K562 (cell line): Measurements from ENCODE around the gene EXOC3L2. TPM values are rescaled to one million over a fixed set of nuclear protein-coding genes. Genes with fewer than 3 reads are reported as not detected.
A peak's percentile ranks its signal among the peaks of the same experiment; 100 is the strongest.

Source experiments
- ATAC-seq: fragments of 200-7000 bp; cut with Tn5 transposase; 3 replicates; pipeline ENCODE4 v1.9.1; 2020; ENCODE audit warnings: moderate library complexity
- BruUV-seq: library from RNA; stranded (reverse); fragments of 400-500 nt; replicated peaks from 2 replicates; lab custom pipeline; 2021; lab: Mats Ljungman, UMichigan
- CTCF ChIA-PET: fragments of 300-600 bp; formaldehyde crosslinking; extraction: SDS; loops from one replicate; lab custom pipeline; 2021; ENCODE audit warnings: low intra/inter-chr PET ratio; lab: Yijun Ruan, JAX
- POLR2A ChIA-PET: fragments of 300-600, 350-650 bp; sonication (Branson Sonifier 250); formaldehyde crosslinking; extraction: SDS; loops from one replicate; lab custom pipeline; 2021; ENCODE audit warnings: antibody characterized with exemption, inconsistent platforms; lab: Yijun Ruan, JAX
- DNase-seq, 4 experiments: peaks; one replicate each; pipeline versions ENCODE4 v3.0.0 to v3.0.0-alpha.2; 2011 to 2018; ENCODE audit warnings: low spot score in 3 of 4, mixed read lengths in 3 of 4; ENCODE audit errors: extremely low read depth in 1 of 4
- FAIRE-seq: peaks from 2 replicates; lab custom pipeline; 2011; peaks lifted over from hg19 to GRCh38; lab: Jason Lieb, UNC
- H2AFZ ChIP-seq: 2 replicates; pipeline ENCODE4 v1.6.0; 2011; ENCODE audit warnings: low read depth, low read length, control low read depth, inconsistent platforms
- H3K27ac ChIP-seq: fragments of 200-600 bp; 3 replicates; pipeline ENCODE4 v1.8.0; 2011; ENCODE audit warnings: low read depth, mild to moderate bottlenecking, control low read depth, inconsistent platforms, low read length, moderate library complexity, mixed read lengths; ENCODE audit errors: extremely low read depth
- H3K27me3 ChIP-seq, 2 experiments: fragments of 300-600 bp in 1 of 2; 2 replicates in 1 of 2; 3 replicates in 1 of 2; pipeline versions ENCODE4 v1.6.0 to v1.8.0; 2011; ENCODE audit warnings: inconsistent platforms in 2 of 2, low read length in 2 of 2, mild to moderate bottlenecking in 1 of 2, mixed read lengths in 1 of 2, moderate library complexity in 1 of 2; ENCODE audit not compliant: control insufficient read depth in 2 of 2, insufficient read depth in 2 of 2
- H3K36me3 ChIP-seq: fragments of 300-600 bp; 3 replicates; pipeline ENCODE4 v1.8.0; 2011; ENCODE audit warnings: mild to moderate bottlenecking, low read length, inconsistent platforms; ENCODE audit not compliant: control insufficient read depth, insufficient read depth
- H3K4me1 ChIP-seq, 2 experiments: fragments of 200-600 bp in 1 of 2; replicated peaks in 1 of 2; 2 replicates in 1 of 2; 3 replicates in 1 of 2; pipeline versions ENCODE4 v1.5.1 to v1.8.0; 2011; ENCODE audit warnings: inconsistent platforms in 2 of 2, low read length in 2 of 2, mild to moderate bottlenecking in 1 of 2, mixed read lengths in 1 of 2, moderate library complexity in 1 of 2; ENCODE audit not compliant: control insufficient read depth in 2 of 2, insufficient read depth in 2 of 2
- H3K4me2 ChIP-seq: 2 replicates; pipeline ENCODE4 v1.6.1; 2011; ENCODE audit warnings: low read length, control low read depth, inconsistent platforms, mixed read lengths; ENCODE audit not compliant: insufficient read depth
- H3K4me3 ChIP-seq: fragments of 200-600 bp; sonication (generic), shearing (Covaris generic); 2 replicates; pipeline ENCODE4 v1.5.1; 2016; ENCODE audit warnings: control low read depth, inconsistent platforms
- H3K79me2 ChIP-seq: fragments of 200-600 bp; 3 replicates; pipeline ENCODE4 v1.8.0; 2011; ENCODE audit warnings: low read length, inconsistent platforms; ENCODE audit not compliant: control insufficient read depth, insufficient read depth
- H3K9ac ChIP-seq, 2 experiments: 2 replicates each; pipeline versions ENCODE4 v1.6.0 to v1.6.1; 2011; ENCODE audit warnings: low read depth in 2 of 2, low read length in 2 of 2, control low read depth in 1 of 2, inconsistent platforms in 1 of 2, mild to moderate bottlenecking in 1 of 2, mixed read lengths in 1 of 2; ENCODE audit not compliant: insufficient read depth in 1 of 2
- H3K9me1 ChIP-seq: one replicate; pipeline ENCODE4 v1.6.0; 2011; ENCODE audit warnings: inconsistent platforms, mild to moderate bottlenecking, low read length, moderate library complexity; ENCODE audit not compliant: control insufficient read depth, insufficient read depth
- H3K9me3 ChIP-seq: replicated peaks from 2 replicates; pipeline ENCODE4 v1.5.1; 2011; ENCODE audit warnings: low read depth, low read length, inconsistent platforms; ENCODE audit not compliant: control insufficient read depth, insufficient read depth
- H4K20me1 ChIP-seq: replicated peaks from 2 replicates; pipeline ENCODE4 v1.6.1; 2011; ENCODE audit warnings: low read length, inconsistent platforms, mixed read lengths; ENCODE audit not compliant: control insufficient read depth, insufficient read depth
- CBX3 ChIP-seq, 2 experiments: IDR thresholded peaks; 1 replicate in 1 of 2; 2 replicates in 1 of 2; pipeline ENCODE4 v1.6.1; 2012; ENCODE audit warnings: inconsistent platforms in 2 of 2, low read length in 2 of 2, borderline replicate concordance in 1 of 2, control low read depth in 1 of 2
- CXXC5 ChIP-seq: fragments of 250-450 bp; sonication (Bioruptor Pico); IDR thresholded peaks from 2 replicates; pipeline ENCODE4 v1.8.0; 2022; ENCODE audit warnings: inconsistent platforms, mild to moderate bottlenecking, moderate library complexity
- DACH1 ChIP-seq: fragments of 450-650 bp; IDR thresholded peaks from 2 replicates; pipeline ENCODE4 v1.6.1; 2018; ENCODE audit not compliant: partially characterized antibody
- EP300 ChIP-seq: IDR thresholded peaks from 2 replicates; pipeline ENCODE4 v1.6.1; 2012; ENCODE audit warnings: low read length, improper control_type of control experiment
- ESRRB ChIP-seq: fragments of 250-450 bp; sonication (Bioruptor Pico); IDR thresholded peaks from 2 replicates; pipeline ENCODE4 v1.5.0; 2020; ENCODE audit warnings: mild to moderate bottlenecking, moderate library complexity, borderline replicate concordance
- ETV5 ChIP-seq: sonication (generic); formaldehyde crosslinking; IDR thresholded peaks from 2 replicates; pipeline ENCODE4 v1.4.0; 2020; ENCODE audit warnings: low read depth, mild to moderate bottlenecking, missing genetic modification reagents
- ID3 ChIP-seq, 2 experiments: fragments of 250-450 bp in 1 of 2; fragments of 450-650 bp in 1 of 2; sonication (Bioruptor Pico) in 1 of 2; IDR thresholded peaks; 2 replicates each; pipeline versions ENCODE4 v1.6.1 to v1.8.0; 2016 to 2021; ENCODE audit warnings: mild to moderate bottlenecking in 2 of 2, moderate library complexity in 2 of 2, missing compliant biosample characterization in 1 of 2, missing genetic modification characterization in 1 of 2
- IFI16 ChIP-seq: fragments of 250-450 bp; sonication (Bioruptor Pico); IDR thresholded peaks from 2 replicates; pipeline ENCODE4 v2.1.2; 2022; ENCODE audit warnings: mild to moderate bottlenecking, inconsistent platforms
- MAZ ChIP-seq, 2 experiments: fragments of 450-650 bp in 1 of 2; sonication (generic) in 1 of 2; formaldehyde crosslinking; IDR thresholded peaks in 1 of 2; conservative IDR thresholded peaks in 1 of 2; 2 replicates each; pipeline versions ENCODE4 v1.4.0 to v1.5.0; 2020; ENCODE audit warnings: mild to moderate bottlenecking in 1 of 2, missing genetic modification reagents in 1 of 2
- MLX ChIP-seq, 2 experiments: fragments of 450-650 bp in 1 of 2; sonication (generic) in 1 of 2; formaldehyde crosslinking; conservative IDR thresholded peaks; 2 replicates each; pipeline versions ENCODE4 v1.4.0 to v1.8.1; 2020 to 2022; ENCODE audit warnings: mild to moderate bottlenecking in 1 of 2, missing genetic modification reagents in 1 of 2
- RBM15 ChIP-seq: fragments of 200-400 bp; formaldehyde crosslinking; IDR thresholded peaks from 2 replicates; pipeline ENCODE4 v1.6.1; 2018; ENCODE audit warnings: mild to moderate bottlenecking, low read length, moderate library complexity; ENCODE audit not compliant: insufficient read depth
- RBM25 ChIP-seq: fragments of 200-400 bp; formaldehyde crosslinking; IDR thresholded peaks from 2 replicates; pipeline ENCODE4 v1.6.1; 2018; ENCODE audit warnings: low read length, low read depth, moderate library complexity; ENCODE audit not compliant: severe bottlenecking
- RHOXF2B ChIP-seq: fragments of 250-450 bp; sonication (Bioruptor Pico); conservative IDR thresholded peaks from 2 replicates; pipeline ENCODE4 v1.5.1; 2021
- SAFB2 ChIP-seq: fragments of 200-400 bp; formaldehyde crosslinking; IDR thresholded peaks from 2 replicates; pipeline ENCODE4 v1.6.1; 2018; ENCODE audit warnings: borderline replicate concordance, low read length, low read depth, moderate library complexity; ENCODE audit not compliant: severe bottlenecking
- SMARCA5 ChIP-seq: fragments of 450-650 bp; IDR thresholded peaks from 2 replicates; pipeline ENCODE4 v1.6.1; 2016
- TAF7 ChIP-seq: fragments of 450-650 bp; IDR thresholded peaks from 2 replicates; pipeline ENCODE4 v1.6.1; 2016; ENCODE audit warnings: missing genetic modification characterization, missing compliant biosample characterization
- ZFX ChIP-seq: sonication (generic); formaldehyde crosslinking; IDR thresholded peaks from 2 replicates; pipeline ENCODE4 v1.8.0; 2022; ENCODE audit warnings: mild to moderate bottlenecking, missing genetic modification reagents, moderate library complexity
- ZNF121 ChIP-seq: sonication (generic); formaldehyde crosslinking; conservative IDR thresholded peaks from 2 replicates; pipeline ENCODE4 v1.8.0; 2022; ENCODE audit warnings: missing genetic modification reagents
- ZNF354B ChIP-seq: fragments of 250-450 bp; sonication (Bioruptor Pico); IDR thresholded peaks from 2 replicates; pipeline ENCODE4 v1.4.0; 2020
- ZNF436 ChIP-seq: fragments of 250-450, 450-650 bp; sonication (Bioruptor Pico); formaldehyde crosslinking; IDR thresholded peaks from 2 replicates; pipeline ENCODE4 v1.7.0; 2020; ENCODE audit warnings: mild to moderate bottlenecking
- WGBS: fragments of 100-300 bp; shearing (Covaris generic); methylation state at CpG from one replicate; pipeline ENCODE4 v1.1.6; 2016; ENCODE audit warnings: low coverage, mixed read lengths; ENCODE audit not compliant: insufficient coverage; ENCODE audit errors: missing lambda C conversion rate; 5-methylcytosine and 5-hydroxymethylcytosine counted together
- in situ Hi-C: fragments of 300-500 bp; cut with MboI; formaldehyde crosslinking; loops from 4 replicates; pipeline ENCODE4 v1.15.0; 2018; ENCODE audit warnings: inconsistent platforms, mixed read lengths
- intact Hi-C: fragments of 100-400 bp; cut with micrococcal nuclease; formaldehyde crosslinking; loops from 2 replicates; pipeline ENCODE4 v1.14.2; 2022
- polyA plus RNA-seq, 8 experiments: library from polyadenylated mRNA; depleted of rRNA in 4 of 8; stranded (reverse) in 5 of 8; unstranded in 3 of 8; fragments of >200 nt; fragmentation: Nextera tagmentation in 2 of 8; fragmentation: Illumina TruSeq in 1 of 8; extraction: Ambion mirVana in 2 of 8; extraction: Trizol in 1 of 8; gene quantifications; 2 replicates each; pipeline versions ENCODE4 v1.2.1 to v1.2.3, GENCODE V29; 2011 to 2014; ENCODE audit warnings: inconsistent platforms in 1 of 8, missing spikeins in 1 of 8
- total RNA-seq, 7 experiments: library from RNA; depleted of rRNA in 6 of 7; stranded (reverse); fragments of >200 nt in 6 of 7; fragmentation: Illumina TruSeq in 2 of 7; extraction: Trizol in 2 of 7; gene quantifications; 2 replicates each; pipeline versions ENCODE4 v1.2.1 to v1.2.3, GENCODE V29; 2011 to 2021; ENCODE audit warnings: low replicate concordance in 1 of 7

The EXOC3L2 gene
- total and polyA plus RNA-seq, 9 of the 15 experiments (the other 6 are each of a cell fraction or from before 2014, with no cell fraction given): 0.31 to 19.0 (median 2.4) TPM

- TF ChIP-seq SAFB2: no peak
- TF ChIP-seq, all 486 proteins: peak for 15
Observed at GRCh38 chr19:45254044-45254531, 8.9 kb upstream of the EXOC3L2 start (continued).

- peaks cover 41% of the 10 kb centered on the region for H3K79me2 ChIP-seq
- FAIRE-seq (peak; percentile 35), ATAC-seq (no peak), DNase-seq (no peak)
- WGBS: 66% methylated on average over 12 of the region's 12 CpGs
- H3K36me3 ChIP-seq: peaks cover 11% of the 10 kb centered on the region; the same call in 2 of the 3 replicates
- peaks cover 19 to 51% of the 10 kb centered on the region in 2 experiments for H3K4me1 ChIP-seq
- CTCF ChIA-PET: no interaction called here
- H3K4me3 ChIP-seq: no peak overlapping the region
- no peaks in the 10 kb centered on the region for H3K9me3 ChIP-seq
- no TSS peak for BruUV-seq
- no peak overlapping the region for H3K4me2 ChIP-seq
- H3K9me1 ChIP-seq: no peaks in the 10 kb centered on the region
- H2AFZ ChIP-seq: no peak overlapping the region
- H3K27me3 ChIP-seq: no peaks in the 10 kb centered on the region
- H3K27ac ChIP-seq: no peak overlapping the region
- POLR2A ChIA-PET: interaction anchor here (0.5 to 1.4 kb wide), 3 partner anchors 8 to 29 kb away, joined by 3 to 4 read pairs (median 3); no protein-coding TSS in a partner anchor
- in situ Hi-C loops: no loop called here
- intact Hi-C loops: no loop called here
- no peak overlapping the region; a peak in 1 of 4 replicates for H3K9ac ChIP-seq
- peaks cover 15% of the 10 kb centered on the region for H4K20me1 ChIP-seq
- TF ChIP-seq CXXC5 (CRISPR knock-in tag) (no peak), TAF7 (tag) (no peak), RHOXF2B (no peak), EP300 (no peak), RBM15 (no peak), ZNF121 (CRISPR knock-in tag) (no peak), CBX3 (IDR thresholded peaks at IDR 0.05; ENCODE audit: borderline replicate concordance in 1 of 2, low read length in 2 of 2) (peak in 1 of 2 experiments; percentile 43; a peak in 1 of 3 replicates), RBM25 (peak; percentile 91), ZFX (CRISPR knock-in tag) (no peak), ESRRB (CRISPR knock-in tag) (no peak), ZNF354B (CRISPR knock-in tag) (no peak), ZNF436 (CRISPR knock-in tag) (no peak), DACH1 (peak; percentile 16), ETV5 (no peak), ID3 (CRISPR knock-in tag; IDR thresholded peaks at IDR 0.05) (no peak), ID3 (tag; IDR thresholded peaks at IDR 0.05) (0 out of 2 replicates have a peak, but pooled peaks have one; percentile 27), IFI16 (CRISPR knock-in tag) (no peak), SMARCA5 (peak; percentile 67; the same call in 1 of the 2 replicates), MLX (CRISPR knock-in tag; conservative IDR thresholded peaks at IDR 0.05) (no peak), MAZ (CRISPR knock-in tag; conservative IDR thresholded peaks at IDR 0.05 in 1 of 2, IDR thresholded peaks at IDR 0.05 in 1 of 2) (no peak)
Observed at GRCh38 chr19:45253396-45254027, 8.3 kb upstream of the EXOC3L2 start.
